GM19238 (cell line): ENCODE results near the gene SLC12A4.
A peak's percentile ranks its signal among the peaks of the same experiment; 100 is the strongest.
"Not testable (repeated sequence)": the region's sequence is repeated elsewhere in the genome, so short reads cannot be mapped to it uniquely, and the experiment has no call there.

ENCODE experiments used
- DNase-seq: peaks from one replicate; pipeline ENCODE4 v3.0.0; 2011; ENCODE audit warnings: low spot score; ENCODE audit not compliant: insufficient read length

SLC12A4 gene

GRCh38 chr16:67968400-67969253, at the start of gene SLC12A4:
SLC12A4 (minus strand) TSS chr16:67968637; CDS start chr16:67968553, 84 bp downstream.
- peak; percentile 98 for DNase-seq

GRCh38 chr16:68015681-68016080, 47.2 kb upstream of the SLC12A4 start, which contains the start of gene DPEP2NB:
DPEP2NB (minus strand) TSS chr16:68015911; CDS start chr16:68015770, 141 bp downstream.
- DNase-seq = no peak

GRCh38 chr16:68013440-68013839, 45.0 kb upstream of the SLC12A4 start:
- DNase-seq = no peak

GRCh38 chr16:68009872-68010271, 41.4 kb upstream of the SLC12A4 start:
- DNase-seq = not testable (repeated sequence)

GRCh38 chr16:68009157-68009735, 40.8 kb upstream of the SLC12A4 start:
- DNase-seq = no peak

GRCh38 chr16:68005786-68006286, 37.4 kb upstream of the SLC12A4 start:
- DNase-seq = no peak

- DNase-seq = no peak
Measured at GRCh38 chr16:68005211-68005610, 36.8 kb upstream of the SLC12A4 start.

GRCh38 chr16:68003031-68003430, 34.6 kb upstream of the SLC12A4 start:
- no peak for DNase-seq

GRCh38 chr16:68000450-68000849, 32.0 kb upstream of the SLC12A4 start:
- no peak for DNase-seq

- DNase-seq = no peak
Measured at GRCh38 chr16:67999985-68000384, 31.5 kb upstream of the SLC12A4 start.

- not testable (repeated sequence) for DNase-seq
Measured at GRCh38 chr16:67998779-67999688, 30.6 kb upstream of the SLC12A4 start, which contains the start of gene DPEP2. DPEP2 (minus strand) TSS chr16:67999484; CDS start chr16:67993212, 6,272 bp downstream.

- not testable (repeated sequence) for DNase-seq
Measured at GRCh38 chr16:67998231-67998778, 29.9 kb upstream of the SLC12A4 start.

- DNase-seq = no peak
Measured at GRCh38 chr16:67996666-67997065, 28.2 kb upstream of the SLC12A4 start.

GRCh38 chr16:67995423-67995822, 27.0 kb upstream of the SLC12A4 start:
- no peak for DNase-seq

GRCh38 chr16:67994040-67994408, 25.6 kb upstream of the SLC12A4 start:
- DNase-seq = not testable (repeated sequence)

- peak; percentile 87 for DNase-seq
Measured at GRCh38 chr16:67993207-67994039, 25.0 kb upstream of the SLC12A4 start.

GRCh38 chr16:67992661-67993206, 24.3 kb upstream of the SLC12A4 start:
- DNase-seq = no peak

GRCh38 chr16:67990018-67990386, 21.6 kb upstream of the SLC12A4 start:
- no peak for DNase-seq

GRCh38 chr16:67989322-67990017, 21.0 kb upstream of the SLC12A4 start:
- no peak for DNase-seq
